Right atrium auricular region (tissue), 2 donors: Measurements from ENCODE around the gene CD63. TPM values are rescaled to one million over a fixed set of nuclear protein-coding genes. Genes with fewer than 3 reads are reported as not detected.
"Not testable (repeated sequence)": the region's sequence is repeated elsewhere in the genome, so short reads cannot be mapped to it uniquely, and the experiment has no call there.

ENCODE experiments used
- DNase-seq: peaks from one replicate; pipeline ENCODE4 v3.0.0-alpha.2; 2019; ENCODE audit warnings: low spot score
- H3K27ac ChIP-seq, 2 donors: fragments of 200-600 bp; sonication (generic); 1 replicate in 1 of 2; 2 replicates in 1 of 2; pipeline ENCODE4 v1.5.1; 2016 to 2019
- H3K27me3 ChIP-seq, 2 donors: fragments of 200-600 bp; sonication (generic); one replicate each; pipeline versions ENCODE4 v1.5.1 to v1.6.0; 2017 to 2019
- H3K36me3 ChIP-seq: fragments of 200-600 bp; sonication (generic); one replicate; pipeline ENCODE4 v1.5.1; 2016
- H3K4me1 ChIP-seq, 2 donors: fragments of 200-600 bp; sonication (generic); one replicate each; pipeline versions ENCODE4 v1.5.1 to v1.6.0; 2017 to 2019
- H3K4me3 ChIP-seq, 2 donors: fragments of 200-600 bp; sonication (generic); 1 replicate in 1 of 2; 2 replicates in 1 of 2; pipeline ENCODE4 v1.5.1; 2017 to 2019; ENCODE audit warnings: mild to moderate bottlenecking in 1 of 2, moderate library complexity in 1 of 2
- H3K9me3 ChIP-seq, 2 donors: fragments of 200-600 bp; sonication (generic); one replicate each; pipeline ENCODE4 v1.5.1; 2019
- CTCF ChIP-seq, 2 donors: fragments of 200-600 bp; sonication (generic); IDR thresholded peaks; one replicate each; pipeline ENCODE4 v1.5.1; 2019; ENCODE audit warnings: antibody characterized with exemption in 2 of 2
- total RNA-seq, 2 donors: library from RNA; depleted of rRNA; stranded (reverse); fragments of >200 nt; gene quantifications; one replicate each; pipeline ENCODE4 v1.1.0, GENCODE V29; 2016

CD63 gene
- total RNA-seq, 2 donors from 2014 or later = 1,041 to 1,122 TPM

DNA sequence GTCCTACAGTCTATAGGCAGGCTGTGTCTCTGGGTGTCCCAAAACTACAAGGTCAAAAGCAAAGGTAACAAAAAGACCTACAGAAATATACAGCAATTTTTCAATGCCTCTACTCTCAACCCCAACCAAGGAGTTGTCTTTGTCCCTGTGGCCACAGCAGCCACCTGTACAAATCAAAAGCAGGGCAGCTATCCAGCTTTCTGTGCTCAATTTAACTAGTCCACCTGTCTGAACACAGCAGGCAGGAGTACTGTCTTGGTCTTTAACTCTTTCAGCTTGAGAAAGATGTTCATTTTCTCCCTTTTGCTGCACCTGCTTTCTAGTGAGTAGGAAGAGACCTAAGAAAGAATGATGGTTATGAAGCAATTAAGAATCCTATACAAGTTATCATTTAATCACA, 33.8 kb upstream of the CD63 start:
- no peak for TF ChIP-seq CTCF (IDR thresholded peaks at IDR 0.05)
- peaks cover 46% of the 10 kb centered on the region for H3K36me3 ChIP-seq
- DNase-seq = no peak
- no peaks in the 10 kb centered on the region for H3K9me3 ChIP-seq
- H3K27ac ChIP-seq = no peak overlapping the region
- H3K4me3 ChIP-seq = no peak overlapping the region
- no peaks in the 10 kb centered on the region for H3K4me1 ChIP-seq
- no peaks in the 10 kb centered on the region for H3K27me3 ChIP-seq

GRCh38 chr12:55760663-55761062, 31.9 kb upstream of the CD63 start:
- H3K36me3 ChIP-seq = peaks cover 57% of the 10 kb centered on the region
- no peaks in the 10 kb centered on the region for H3K27me3 ChIP-seq
- no peak for DNase-seq
- no peaks in the 10 kb centered on the region for H3K4me1 ChIP-seq
- no peak overlapping the region for H3K27ac ChIP-seq
- H3K9me3 ChIP-seq = no peaks in the 10 kb centered on the region
- no peak overlapping the region for H3K4me3 ChIP-seq
- no peak for TF ChIP-seq CTCF (IDR thresholded peaks at IDR 0.05)

DNA sequence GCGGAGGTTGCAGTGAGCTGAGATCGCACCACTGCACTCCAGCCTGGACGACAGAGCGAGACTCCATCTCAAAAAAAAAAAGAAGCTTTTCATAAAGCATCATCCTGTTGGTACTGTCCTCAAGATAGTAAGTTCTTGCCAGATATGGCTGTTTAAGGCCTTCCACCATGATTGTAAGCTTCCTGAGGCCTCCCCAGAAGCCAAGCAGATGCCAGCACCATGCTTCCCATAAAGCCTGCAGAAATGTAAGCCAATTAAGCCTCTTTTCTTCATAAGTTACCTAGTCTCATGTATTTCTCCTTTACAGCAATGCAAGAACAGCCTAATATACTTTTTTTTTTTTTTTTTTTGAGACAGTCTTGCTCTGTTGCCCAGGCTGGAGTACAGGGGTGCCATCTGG, 29.8 kb upstream of the CD63 start:
- not testable (repeated sequence) for H3K9me3 ChIP-seq
- peaks cover 71% of the 10 kb centered on the region for H3K36me3 ChIP-seq

GRCh38 chr12:55757701-55758100, 28.9 kb upstream of the CD63 start:
- no peaks in the 10 kb centered on the region for H3K27me3 ChIP-seq
- no peak for DNase-seq
- no peak overlapping the region for H3K27ac ChIP-seq
- no peak overlapping the region for H3K4me3 ChIP-seq
- no peaks in the 10 kb centered on the region for H3K9me3 ChIP-seq
- H3K4me1 ChIP-seq = no peaks in the 10 kb centered on the region
- no peak for TF ChIP-seq CTCF (IDR thresholded peaks at IDR 0.05)
- peaks cover 63% of the 10 kb centered on the region for H3K36me3 ChIP-seq

More for the DNA sequence above, 29.8 kb upstream of the CD63 start:
- H3K4me3 ChIP-seq, DNase-seq, H3K4me1 ChIP-seq, H3K27ac ChIP-seq, H3K27me3 ChIP-seq: not testable (repeated sequence)

- DNase-seq = no peak
- H3K4me1 ChIP-seq = no peaks in the 10 kb centered on the region
- no peaks in the 10 kb centered on the region for H3K9me3 ChIP-seq
- H3K27me3 ChIP-seq = no peaks in the 10 kb centered on the region
- no peak overlapping the region for H3K27ac ChIP-seq
- peaks cover 74% of the 10 kb centered on the region for H3K36me3 ChIP-seq
- H3K4me3 ChIP-seq = no peak overlapping the region
- no peak for TF ChIP-seq CTCF (IDR thresholded peaks at IDR 0.05)
These were observed 26.4 kb upstream of the CD63 start for GRCh38 chr12:55755246-55755645.

GRCh38 chr12:55748230-55748993, 19.6 kb upstream of the CD63 start:
- Histone ChIP-seq H3K27ac (no peak overlapping the region), H3K4me1 (peaks cover 0 to 32% of the 10 kb centered on the region in 2 donors), H3K4me3 (no peak overlapping the region), H3K27me3 (no peaks in the 10 kb centered on the region), H3K36me3 (peaks cover 14% of the 10 kb centered on the region), H3K9me3 (no peaks in the 10 kb centered on the region)
- DNase-seq = no peak
- no peak for TF ChIP-seq CTCF (IDR thresholded peaks at IDR 0.05)
